HG03460 (cell line): ENCODE measurements around the gene AKAP10.
"Not testable (repeated sequence)": the region's sequence is repeated elsewhere in the genome, so short reads cannot be mapped to it uniquely, and the experiment has no call there.

ENCODE experiments used
- ATAC-seq: cut with Tn5 transposase; IDR thresholded peaks from one replicate; pipeline ENCODE4 v1.9.1; 2021; ENCODE audit not compliant: unreplicated experiment

The AKAP10 gene

GRCh38 chr17:19933628-19934027 is 44.0 kb downstream of the AKAP10 start:
- no peak for ATAC-seq

DNA sequence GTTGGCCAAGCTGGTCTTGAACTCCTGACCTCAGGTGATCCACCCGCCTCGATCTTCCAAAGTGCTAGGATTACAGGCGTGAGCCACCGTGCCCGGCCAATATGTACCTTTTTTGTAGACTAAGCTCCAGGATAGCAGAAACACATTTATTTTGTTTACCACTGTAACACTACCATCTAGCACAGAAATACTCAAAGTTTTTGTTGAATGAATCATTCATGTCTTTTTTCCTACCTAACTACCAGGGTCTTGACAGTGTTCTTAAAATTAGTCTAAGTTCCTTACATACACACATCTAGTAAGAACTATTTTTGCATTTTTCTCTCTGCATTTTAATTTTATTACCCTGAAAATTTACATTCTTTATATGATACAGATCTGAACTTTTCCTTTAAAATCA is 44.4 kb downstream of the AKAP10 start:
- no peak for ATAC-seq

DNA sequence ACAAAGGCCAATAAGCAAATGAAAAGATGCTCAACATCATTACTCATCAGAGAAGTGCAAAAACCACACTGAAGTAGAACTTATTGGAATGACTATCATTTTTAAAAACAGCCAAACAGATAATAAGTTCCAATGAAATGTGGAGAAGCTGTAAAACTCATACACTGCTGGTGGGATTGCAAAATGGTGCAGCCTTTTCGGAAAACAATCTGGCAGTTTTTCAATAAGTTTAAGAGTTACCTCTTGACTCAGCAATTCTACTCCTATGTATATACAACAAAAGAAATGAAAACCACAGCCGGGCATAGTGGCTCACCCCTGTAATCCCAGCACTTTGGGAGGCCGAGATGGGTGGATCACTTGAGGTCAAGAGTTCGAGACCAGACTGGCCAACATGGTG is 49.3 kb downstream of the AKAP10 start:
- ATAC-seq: no peak

- ATAC-seq: no peak
Observed at GRCh38 chr17:19915245-19915978, 62.2 kb downstream of the AKAP10 start.

GRCh38 chr17:19911033-19911432 is 66.6 kb downstream of the AKAP10 start:
- ATAC-seq: no peak

GRCh38 chr17:19909139-19909538 is 68.5 kb downstream of the AKAP10 start:
- ATAC-seq: no peak

- ATAC-seq: no peak
Observed at GRCh38 chr17:19905502-19905901, 72.1 kb downstream of the AKAP10 start.

DNA sequence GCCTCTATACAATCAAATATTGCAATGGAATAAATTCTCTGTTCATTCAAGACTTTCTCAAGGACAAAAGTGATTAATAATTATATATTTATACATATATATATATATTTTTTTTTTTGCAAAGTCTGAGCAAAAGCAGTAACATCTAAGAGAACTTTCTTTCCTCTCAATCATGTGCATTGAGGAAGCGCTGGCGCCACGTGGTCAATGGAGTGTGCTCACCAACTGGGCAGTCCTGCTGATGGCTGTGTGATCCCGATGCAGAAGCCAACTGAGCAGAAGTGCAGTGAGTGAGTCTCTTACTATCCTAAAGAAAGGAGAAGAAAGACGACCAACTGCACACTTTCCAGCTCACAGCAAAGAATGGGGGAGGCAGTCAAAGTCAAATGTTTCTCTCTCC is 72.7 kb downstream of the AKAP10 start:
- no peak for ATAC-seq

- no peak for ATAC-seq
Observed at GRCh38 chr17:19904412-19904811, 73.2 kb downstream of the AKAP10 start.

DNA sequence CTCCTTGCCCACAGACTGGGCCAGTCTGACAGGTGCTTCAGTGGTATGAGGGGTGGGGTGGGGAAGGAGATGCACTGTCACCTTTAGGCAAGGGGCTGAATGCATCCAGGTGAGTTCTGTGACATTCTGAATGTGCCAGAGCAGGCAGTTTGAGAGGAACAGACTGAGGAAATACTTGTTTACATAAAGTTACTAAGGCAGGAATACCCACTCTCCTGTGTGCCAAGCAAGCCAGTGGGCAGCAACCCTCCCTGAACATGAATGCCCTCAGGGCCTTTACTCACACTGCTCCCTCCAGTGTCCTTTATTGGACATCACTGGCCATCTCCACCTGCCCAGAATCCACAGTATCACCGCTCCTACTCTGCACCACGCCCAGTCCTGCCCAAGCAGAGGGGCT is 76.8 kb downstream of the AKAP10 start:
- ATAC-seq: no peak

GRCh38 chr17:19897903-19898302 is 79.7 kb downstream of the AKAP10 start:
- no peak for ATAC-seq

GRCh38 chr17:19897090-19897837 is 80.4 kb downstream of the AKAP10 start:
- ATAC-seq: no peak

GRCh38 chr17:19896679-19897078 is 80.9 kb downstream of the AKAP10 start:
- ATAC-seq: no peak

DNA sequence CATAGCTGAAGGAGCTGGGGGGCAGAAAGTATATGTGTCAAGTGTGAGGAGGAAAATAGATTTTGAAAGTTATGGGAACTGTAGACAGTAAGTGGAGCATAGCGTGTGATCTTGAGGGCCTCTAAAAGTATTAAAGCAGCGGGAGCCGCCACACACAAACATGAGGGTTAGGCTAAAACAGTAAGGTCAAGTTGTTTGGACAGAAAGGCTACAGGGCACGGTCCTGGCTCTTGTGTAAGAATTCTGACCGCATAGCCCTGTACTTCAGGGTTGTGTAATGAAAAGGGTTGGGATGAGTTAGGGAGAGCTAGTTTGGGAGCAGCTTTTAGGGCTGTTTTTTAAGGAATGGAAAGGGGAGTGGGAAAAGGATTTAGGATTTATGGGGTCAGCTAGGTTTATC is 87.1 kb downstream of the AKAP10 start:
- ATAC-seq: not testable (repeated sequence)

- not testable (repeated sequence) for ATAC-seq
Observed at GRCh38 chr17:19890001-19890400, 87.6 kb downstream of the AKAP10 start.

- ATAC-seq: no peak
Observed at GRCh38 chr17:19886116-19886515, 91.5 kb downstream of the AKAP10 start.

GRCh38 chr17:19883537-19884215 is 94.0 kb downstream of the AKAP10 start:
- ATAC-seq: no peak

- ATAC-seq: no peak
Observed at GRCh38 chr17:19880393-19880792, 97.2 kb downstream of the AKAP10 start.

GRCh38 chr17:19877364-19877945 is 100.2 kb downstream of the AKAP10 start:
- no peak for ATAC-seq

GRCh38 chr17:19876529-19877161 is 101.0 kb downstream of the AKAP10 start:
- ATAC-seq: no peak

DNA sequence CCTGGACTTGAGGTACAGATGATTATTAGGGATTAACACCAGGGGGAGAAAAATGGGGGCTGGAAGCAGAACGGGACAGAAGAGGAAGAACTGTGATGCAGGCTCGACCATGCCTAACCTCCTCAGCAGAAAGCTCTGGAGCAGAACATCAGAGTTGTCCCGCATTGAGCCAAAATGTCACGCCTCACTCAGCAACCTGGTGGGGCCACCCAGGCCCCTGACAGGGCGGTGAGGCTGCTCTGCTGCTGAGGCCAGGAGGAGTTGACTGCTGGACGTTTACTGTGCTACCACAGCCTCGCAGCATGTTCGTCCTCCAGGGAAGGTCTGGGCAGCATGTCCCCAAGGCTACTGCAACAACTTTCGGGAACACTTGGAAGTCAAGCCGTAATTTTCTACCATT is 103.4 kb downstream of the AKAP10 start:
- ATAC-seq: no peak
